Measurements from ENCODE around the gene UBQLNL. TPM values are rescaled to one million over a fixed set of nuclear protein-coding genes. Genes with fewer than 3 reads are reported as not detected.

Gene UBQLNL
- total and polyA plus RNA-seq, 2 of the 4 experiments (the other 2 are of a cell fraction), result 0.18 to 0.48 TPM

DNA sequence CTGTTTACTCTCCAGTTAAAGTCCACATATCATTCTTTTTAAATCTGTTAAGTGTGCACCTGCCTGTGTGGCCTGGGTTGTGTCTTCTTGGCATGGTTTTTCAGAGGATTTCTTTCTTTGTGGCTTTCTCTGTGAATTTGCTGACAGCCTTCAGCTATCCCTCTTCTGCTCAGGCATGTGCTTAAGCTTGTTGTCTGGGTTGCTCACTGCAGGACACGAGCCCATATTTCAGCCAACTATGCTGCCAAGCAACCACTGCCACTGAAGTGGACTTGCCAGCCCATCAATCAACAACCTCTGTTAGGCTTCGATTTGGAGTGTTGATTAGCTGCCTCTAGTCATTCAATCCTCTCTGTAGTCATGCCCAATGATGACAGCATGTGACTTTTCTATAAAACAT lies 49.0 kb downstream of the UBQLNL start:
- DNase-seq, result no peak
- in situ Hi-C loops (cut with MboI; ENCODE audit: low sequenced_read_pairs) (no loop called here), intact Hi-C loops (cut with micrococcal nuclease) (no loop called here), dilution Hi-C loops (cut with HindIII; ENCODE audit: low sequenced_read_pairs, unreplicated experiment) (no loop called here)
- H3K9me1 ChIP-seq (ENCODE audit: insufficient read depth, low read length), result no peaks in the 10 kb centered on the region
- no peak overlapping the region for H4K8ac ChIP-seq (ENCODE audit: low read depth in 2 of 2, low read length in 2 of 2)
- WGBS, 2 experiments (ENCODE audit: extremely low coverage in 2 of 2, insufficient read length in 1 of 2), result 0% methylated on average over 1 of the region's 2 CpGs; no CpG with 5 or more reads in 1 of the 2 experiments
- H3K4ac ChIP-seq (ENCODE audit: low read depth, low read length), result no peak overlapping the region
- no peaks in the 10 kb centered on the region for H4K20me1 ChIP-seq (ENCODE audit: insufficient read depth, low read length)
- ATAC-seq (ENCODE audit: low read depth), result no peak
- ChIA-PET POLR2A (ENCODE audit: unreplicated experiment) (no interaction called here), CTCF (no interaction called here)
- H4K5ac ChIP-seq (ENCODE audit: low read depth, low read length), result no peak overlapping the region
- H2AK5ac ChIP-seq (ENCODE audit: low read depth, low read length), result no peak overlapping the region
- no peak overlapping the region for H4K91ac ChIP-seq (ENCODE audit: insufficient read depth, low read depth, low read length)
- no peak overlapping the region for H3K56ac ChIP-seq (ENCODE audit: extremely low read depth, insufficient read depth, low read length)
- no peak overlapping the region for H3K18ac ChIP-seq (ENCODE audit: low read depth, low read length)
- H3K79me1 ChIP-seq (ENCODE audit: low read depth in 1 of 2, low read length in 2 of 2), result no peaks in the 10 kb centered on the region
- H3K14ac ChIP-seq (replicated peaks; ENCODE audit: low read depth, low read length), result no peak overlapping the region
- TF ChIP-seq CEBPB (IDR thresholded peaks at IDR 0.05; ENCODE audit: low read depth, low read length), result no peak
- no peak for TF ChIP-seq CHD1 (IDR thresholded peaks at IDR 0.05; ENCODE audit: low read depth, low read length)
- TF ChIP-seq ELK1 (IDR thresholded peaks at IDR 0.05; ENCODE audit: borderline replicate concordance, low read depth, low read length), result no peak
- TF ChIP-seq NFE2L2 (IDR thresholded peaks at IDR 0.05; ENCODE audit: low read depth, low read length), result no peak
- TF ChIP-seq USF2 (IDR thresholded peaks at IDR 0.05; ENCODE audit: low read depth, low read length), result no peak
- no peak for TF ChIP-seq POLR2A (IDR thresholded peaks at IDR 0.05; ENCODE audit: low read depth, low read length)
- TF ChIP-seq FOS (IDR thresholded peaks at IDR 0.05; ENCODE audit: low read depth, low read length), result no peak
- TF ChIP-seq MAZ (IDR thresholded peaks at IDR 0.05; ENCODE audit: borderline replicate concordance, low read depth, low read length), result no peak
- TF ChIP-seq RFX5 (IDR thresholded peaks at IDR 0.05; ENCODE audit: low read depth, low read length), result no peak
- TF ChIP-seq MAFK (IDR thresholded peaks at IDR 0.05; ENCODE audit: low read depth, low read length), result no peak
- no peak for TF ChIP-seq RCOR1 (IDR thresholded peaks at IDR 0.05; ENCODE audit: insufficient replicate concordance, low read length)
- TF ChIP-seq SMC3 (IDR thresholded peaks at IDR 0.05; ENCODE audit: low read depth, low read length), result no peak
- TF ChIP-seq CTCF (conservative IDR thresholded peaks at IDR 0.05; ENCODE audit: low read depth, low read length), result no peak
- no peak for TF ChIP-seq BHLHE40 (IDR thresholded peaks at IDR 0.05; ENCODE audit: low read depth, low read length)
- TF ChIP-seq MXI1 (IDR thresholded peaks at IDR 0.05; ENCODE audit: borderline replicate concordance, low read depth, low read length), result no peak
- no peak for TF ChIP-seq RAD21 (IDR thresholded peaks at IDR 0.05; ENCODE audit: low read length)
- no peak overlapping the region for H2BK20ac ChIP-seq (ENCODE audit: low read depth, low read length)
- H2BK15ac ChIP-seq (ENCODE audit: low read depth, low read length), result no peak overlapping the region
- no peak overlapping the region for H2BK5ac ChIP-seq (ENCODE audit: low read depth, low read length, poor library complexity, severe bottlenecking)
- H3K23ac ChIP-seq (ENCODE audit: low read depth, low read length), result no peak overlapping the region
- no peak overlapping the region for H2BK120ac ChIP-seq (ENCODE audit: low read depth, low read length)
- no peak overlapping the region for H3K4me2 ChIP-seq (ENCODE audit: low read depth, low read length)
- H3K9ac ChIP-seq (ENCODE audit: low read depth, low read length), result no peak overlapping the region
- peaks cover 4% of the 10 kb centered on the region for H3K27me3 ChIP-seq (ENCODE audit: control insufficient read depth, insufficient read depth, low read length)
- no peak overlapping the region for H3K4me3 ChIP-seq (ENCODE audit: insufficient read depth, low read depth, low read length)
- H3K4me1 ChIP-seq (ENCODE audit: control insufficient read depth, insufficient read depth, low read length), result no peaks in the 10 kb centered on the region
- H2AFZ ChIP-seq (replicated peaks; ENCODE audit: low read length, poor library complexity), result no peak overlapping the region
- BruUV-seq (replicated peaks), result no TSS peak
- H3K27ac ChIP-seq (ENCODE audit: insufficient read depth, low read length), result no peak overlapping the region
- H3K9me3 ChIP-seq (ENCODE audit: control insufficient read depth, insufficient read depth, low read length), result no peaks in the 10 kb centered on the region
- H3K36me3 ChIP-seq (ENCODE audit: control insufficient read depth, insufficient read depth, low read length), result no peaks in the 10 kb centered on the region
- H2AK9ac ChIP-seq (replicated peaks; ENCODE audit: low read depth, low read length, poor library complexity), result no peak overlapping the region

All from IMR-90 (cell line).